HepG2 (cell line): ENCODE data around the gene KIAA1549.

ENCODE experiments used
- KAT7 ChIP-seq: IDR thresholded peaks from 2 replicates; pipeline ENCODE4 v1.6.1; 2018; ENCODE audit warnings: borderline replicate concordance, missing compliant biosample characterization
- ZNF562 ChIP-seq: sonication (generic); formaldehyde crosslinking; IDR thresholded peaks from 2 replicates; pipeline ENCODE4 v1.8.0; 2022; ENCODE audit warnings: missing genetic modification reagents, borderline replicate concordance
- TF ChIP-seq, protein P1 (sequence below): sonication (generic); formaldehyde crosslinking; IDR thresholded peaks from 2 replicates; pipeline ENCODE4 v1.5.0; 2020; ENCODE audit warnings: mild to moderate bottlenecking, missing genetic modification reagents, moderate library complexity

GRCh38 chr7:138916731-138917130, 64.5 kb downstream of the KIAA1549 start:
- no peak for TF ChIP-seq KAT7
- TF ChIP-seq ZNF562 = no peak
- TF ChIP-seq, protein P1, sequence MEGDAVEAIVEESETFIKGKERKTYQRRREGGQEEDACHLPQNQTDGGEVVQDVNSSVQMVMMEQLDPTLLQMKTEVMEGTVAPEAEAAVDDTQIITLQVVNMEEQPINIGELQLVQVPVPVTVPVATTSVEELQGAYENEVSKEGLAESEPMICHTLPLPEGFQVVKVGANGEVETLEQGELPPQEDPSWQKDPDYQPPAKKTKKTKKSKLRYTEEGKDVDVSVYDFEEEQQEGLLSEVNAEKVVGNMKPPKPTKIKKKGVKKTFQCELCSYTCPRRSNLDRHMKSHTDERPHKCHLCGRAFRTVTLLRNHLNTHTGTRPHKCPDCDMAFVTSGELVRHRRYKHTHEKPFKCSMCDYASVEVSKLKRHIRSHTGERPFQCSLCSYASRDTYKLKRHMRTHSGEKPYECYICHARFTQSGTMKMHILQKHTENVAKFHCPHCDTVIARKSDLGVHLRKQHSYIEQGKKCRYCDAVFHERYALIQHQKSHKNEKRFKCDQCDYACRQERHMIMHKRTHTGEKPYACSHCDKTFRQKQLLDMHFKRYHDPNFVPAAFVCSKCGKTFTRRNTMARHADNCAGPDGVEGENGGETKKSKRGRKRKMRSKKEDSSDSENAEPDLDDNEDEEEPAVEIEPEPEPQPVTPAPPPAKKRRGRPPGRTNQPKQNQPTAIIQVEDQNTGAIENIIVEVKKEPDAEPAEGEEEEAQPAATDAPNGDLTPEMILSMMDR = no peak
